K562 (cell line): ENCODE measurements around the gene SLC19A2.

Experiments used
- ARID1B ChIP-seq: fragments of 450-650 bp; IDR thresholded peaks from 2 replicates; pipeline ENCODE4 v1.6.1; 2016; ENCODE audit warnings: antibody characterized with exemption, mild to moderate bottlenecking, inconsistent platforms
- ELK3 ChIP-seq: fragments of 450-650 bp; formaldehyde crosslinking; IDR thresholded peaks from 2 replicates; pipeline ENCODE4 v1.4.0; 2020; ENCODE audit warnings: mild to moderate bottlenecking
- FOS ChIP-seq: IDR thresholded peaks from 3 replicates; pipeline ENCODE4 v1.6.1; 2011; ENCODE audit not compliant: insufficient read length; ENCODE audit errors: extremely low read depth
- MTA3 ChIP-seq: fragments of 450-650 bp; formaldehyde crosslinking; IDR thresholded peaks from 2 replicates; pipeline ENCODE4 v1.6.1; 2017; ENCODE audit warnings: mild to moderate bottlenecking, borderline replicate concordance
- POLR2AphosphoS5 ChIP-seq: IDR thresholded peaks from 2 replicates; pipeline ENCODE4 v1.6.1; 2011; ENCODE audit warnings: mild to moderate bottlenecking, low read depth, low read length, moderate library complexity; ENCODE audit not compliant: control insufficient read depth, insufficient read depth
- SPI1 ChIP-seq: IDR thresholded peaks from 2 replicates; pipeline ENCODE4 v1.6.1; 2011; ENCODE audit warnings: low read depth, low read length, control low read depth, borderline replicate concordance
- TOE1 ChIP-seq, 2 experiments: fragments of 450-650 bp in 1 of 2; sonication (generic) in 1 of 2; formaldehyde crosslinking in 1 of 2; IDR thresholded peaks; 2 replicates each; pipeline versions ENCODE4 v1.7.1 to v1.8.0; 2016 to 2022; ENCODE audit warnings: borderline replicate concordance in 2 of 2, mild to moderate bottlenecking in 2 of 2, antibody characterized with exemption in 1 of 2, inconsistent platforms in 1 of 2, low read depth in 1 of 2, missing genetic modification reagents in 1 of 2, moderate library complexity in 1 of 2

GRCh38 chr1:169484101-169484500 is 1.6 kb downstream of the SLC19A2 start:
- TF ChIP-seq FOS (no peak), ELK3 (no peak), MTA3 (no peak), POLR2AphosphoS5 (no peak), TOE1 (IDR thresholded peaks at IDR 0.05; ENCODE audit: borderline replicate concordance) (no peak), TOE1 (CRISPR knock-in tag; IDR thresholded peaks at IDR 0.05; ENCODE audit: borderline replicate concordance, low read depth) (no peak), ARID1B (no peak), SPI1 (no peak)
